Calu3 (cell line): ENCODE results near the gene FXYD6. TPM values are rescaled to one million over a fixed set of nuclear protein-coding genes. Genes with fewer than 3 reads are reported as not detected.

ENCODE experiments used
- BruUV-seq: library from RNA; stranded (reverse); fragments of 400-500 nt; replicated peaks from 2 replicates; lab custom pipeline; 2021; lab: Mats Ljungman, UMichigan
- CTCF ChIA-PET: fragments of 300-600 bp; sonication (Branson Sonifier 250); formaldehyde crosslinking; loops from one replicate; lab custom pipeline; 2022; ENCODE audit warnings: antibody characterized with exemption; lab: Charles Lee
- DNase-seq: peaks from one replicate; pipeline ENCODE4 v3.0.0; 2022
- H3K27ac Mint-ChIP-seq: one replicate; pipeline ENCODE4 v1.8.0; 2022; ENCODE audit warnings: mixed read lengths; ENCODE audit not compliant: unreplicated experiment
- H3K27me3 Mint-ChIP-seq: one replicate; pipeline ENCODE4 v1.8.0; 2022; ENCODE audit warnings: mixed read lengths; ENCODE audit not compliant: unreplicated experiment
- H3K36me3 Mint-ChIP-seq: one replicate; pipeline ENCODE4 v1.8.0; 2022; ENCODE audit warnings: mild to moderate bottlenecking, moderate library complexity, mixed read lengths; ENCODE audit not compliant: insufficient read depth, unreplicated experiment
- H3K4me1 Mint-ChIP-seq: one replicate; pipeline ENCODE4 v1.8.0; 2022; ENCODE audit warnings: mild to moderate bottlenecking, low read depth, mixed read lengths; ENCODE audit not compliant: unreplicated experiment
- H3K4me3 Mint-ChIP-seq: one replicate; pipeline ENCODE4 v1.8.0; 2022; ENCODE audit warnings: mild to moderate bottlenecking, low read depth, moderate library complexity, mixed read lengths; ENCODE audit not compliant: unreplicated experiment
- H3K9me3 Mint-ChIP-seq: one replicate; pipeline ENCODE4 v1.8.0; 2022; ENCODE audit warnings: low read depth, mixed read lengths; ENCODE audit not compliant: unreplicated experiment
- CTCF ChIP-seq: fragments of 200-600 bp; IDR thresholded peaks from one replicate; pipeline ENCODE4 v1.8.0; 2022; ENCODE audit warnings: antibody characterized with exemption; ENCODE audit not compliant: unreplicated experiment
- intact Hi-C: fragments of 100-400 bp; cut with micrococcal nuclease; formaldehyde crosslinking; loops from one replicate; pipeline ENCODE4 v1.10.0; 2022; ENCODE audit not compliant: unreplicated experiment
- total RNA-seq: library from RNA; stranded (reverse); gene quantifications from 2 replicates; pipeline ENCODE4 v1.2.3, GENCODE V29; 2022

The FXYD6 gene
- total RNA-seq, 1 experiment from 2014 or later: 0.61 TPM

GRCh38 chr11:117907276-117908108, 31.0 kb upstream of the FXYD6 start:
- DNase-seq: peak; percentile 86
- Mint-ChIP-seq H3K4me3 (peak overlapping the region; percentile 61), H3K27ac (peak overlapping the region; percentile 60), H3K27me3 (peaks cover 7% of the 10 kb centered on the region), H3K36me3 (peaks cover 6% of the 10 kb centered on the region), H3K4me1 (peaks cover 8% of the 10 kb centered on the region), H3K9me3 (no peaks in the 10 kb centered on the region)
- no peak for TF ChIP-seq CTCF
- CTCF ChIA-PET: interaction anchor here (0.6 to 1.0 kb wide), 5 partner anchors 39 to 1133 kb away, joined by 3 to 4 read pairs (median 4); no protein-coding TSS in a partner anchor
- intact Hi-C loops: no loop called here
- TSS peak; percentile 95 for BruUV-seq

GRCh38 chr11:117906710-117907109, 30.3 kb upstream of the FXYD6 start:
- Mint-ChIP-seq H3K27me3 (no peaks in the 10 kb centered on the region), H3K9me3 (no peaks in the 10 kb centered on the region), H3K36me3 (peaks cover 6% of the 10 kb centered on the region), H3K4me3 (no peak overlapping the region), H3K27ac (no peak overlapping the region), H3K4me1 (peaks cover 8% of the 10 kb centered on the region)
- CTCF ChIA-PET: interaction anchor here (0.6 to 1.0 kb wide), 3 partner anchors 40 to 1134 kb away, joined by 3 to 4 read pairs (median 4); no protein-coding TSS in a partner anchor
- BruUV-seq: no TSS peak
- no peak for DNase-seq
- TF ChIP-seq CTCF: no peak
- intact Hi-C loops: no loop called here

GRCh38 chr11:117906126-117906525, 29.7 kb upstream of the FXYD6 start:
- BruUV-seq: no TSS peak
- no peaks in the 10 kb centered on the region for H3K9me3 Mint-ChIP-seq
- intact Hi-C loops: no loop called here

GRCh38 chr11:117905524-117905923, 29.1 kb upstream of the FXYD6 start:
- peak overlapping the region; percentile 63 for H3K27ac Mint-ChIP-seq
- H3K27me3 Mint-ChIP-seq: no peaks in the 10 kb centered on the region
- no peak for TF ChIP-seq CTCF
- peaks cover 8% of the 10 kb centered on the region for H3K4me1 Mint-ChIP-seq
- no peaks in the 10 kb centered on the region for H3K9me3 Mint-ChIP-seq
- intact Hi-C loops: no loop called here
- BruUV-seq: no TSS peak
- DNase-seq: no peak
- CTCF ChIA-PET: interaction anchor here (1.5 kb wide), 1 partner anchor 41 kb away, joined by 10 read pairs; no protein-coding TSS in a partner anchor
- peaks cover 6% of the 10 kb centered on the region for H3K36me3 Mint-ChIP-seq
- H3K4me3 Mint-ChIP-seq: no peak overlapping the region

More at GRCh38 chr11:117906126-117906525, 29.7 kb upstream of the FXYD6 start:
- CTCF ChIA-PET: interaction anchor here (0.9 kb wide), 1 partner anchor 41 kb away, joined by 4 read pairs; no protein-coding TSS in a partner anchor
- Mint-ChIP-seq H3K4me3 (no peak overlapping the region), H3K27me3 (no peaks in the 10 kb centered on the region), H3K27ac (no peak overlapping the region), H3K4me1 (peaks cover 8% of the 10 kb centered on the region), H3K36me3 (peaks cover 6% of the 10 kb centered on the region)
- no peak for DNase-seq
- TF ChIP-seq CTCF: no peak
